ENCODE results near the gene PDE2A.

DNA sequence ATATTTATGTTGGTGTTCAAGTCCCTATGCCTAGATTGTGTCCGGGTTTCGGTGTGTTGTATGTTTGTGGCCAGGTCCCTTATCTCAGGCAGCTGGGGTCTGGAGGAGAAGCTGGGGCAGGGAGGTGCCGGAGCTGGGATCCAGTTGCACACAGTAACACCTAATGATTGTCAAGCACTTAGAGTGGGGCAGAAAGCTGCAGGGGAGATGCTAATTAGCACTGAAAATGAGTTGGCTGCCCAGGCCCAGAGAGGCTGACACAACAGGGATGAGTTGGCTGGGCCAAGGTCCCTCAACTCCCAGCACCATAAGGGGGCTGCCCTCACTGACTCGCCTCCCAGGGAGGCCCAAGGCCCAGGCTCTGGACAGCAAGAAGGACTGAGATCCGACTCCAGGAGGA is 12.2 kb downstream of the PDE2A start:
- TF ChIP-seq, protein P1, sequence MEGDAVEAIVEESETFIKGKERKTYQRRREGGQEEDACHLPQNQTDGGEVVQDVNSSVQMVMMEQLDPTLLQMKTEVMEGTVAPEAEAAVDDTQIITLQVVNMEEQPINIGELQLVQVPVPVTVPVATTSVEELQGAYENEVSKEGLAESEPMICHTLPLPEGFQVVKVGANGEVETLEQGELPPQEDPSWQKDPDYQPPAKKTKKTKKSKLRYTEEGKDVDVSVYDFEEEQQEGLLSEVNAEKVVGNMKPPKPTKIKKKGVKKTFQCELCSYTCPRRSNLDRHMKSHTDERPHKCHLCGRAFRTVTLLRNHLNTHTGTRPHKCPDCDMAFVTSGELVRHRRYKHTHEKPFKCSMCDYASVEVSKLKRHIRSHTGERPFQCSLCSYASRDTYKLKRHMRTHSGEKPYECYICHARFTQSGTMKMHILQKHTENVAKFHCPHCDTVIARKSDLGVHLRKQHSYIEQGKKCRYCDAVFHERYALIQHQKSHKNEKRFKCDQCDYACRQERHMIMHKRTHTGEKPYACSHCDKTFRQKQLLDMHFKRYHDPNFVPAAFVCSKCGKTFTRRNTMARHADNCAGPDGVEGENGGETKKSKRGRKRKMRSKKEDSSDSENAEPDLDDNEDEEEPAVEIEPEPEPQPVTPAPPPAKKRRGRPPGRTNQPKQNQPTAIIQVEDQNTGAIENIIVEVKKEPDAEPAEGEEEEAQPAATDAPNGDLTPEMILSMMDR (conservative IDR thresholded peaks at IDR 0.05; ENCODE audit: low read depth, low read length) = no peak
- TF ChIP-seq EZH2 (IDR thresholded peaks at IDR 0.05; ENCODE audit: borderline replicate concordance, low read depth, low read length, poor library complexity, severe bottlenecking) = no peak
